ENCODE results near the gene NTRK3.
"Not testable (repeated sequence)": the region's sequence is repeated elsewhere in the genome, so short reads cannot be mapped to it uniquely, and the experiment has no call there.

The NTRK3 gene

GRCh38 chr15:88072133-88072532 lies 184.4 kb downstream of the NTRK3 start:
- not testable (repeated sequence) for DNase-seq

- DNase-seq = no peak
These were observed 185.4 kb downstream of the NTRK3 start for GRCh38 chr15:88071141-88071540.

GRCh38 chr15:88069561-88069960 lies 187.0 kb downstream of the NTRK3 start:
- no peak for DNase-seq

GRCh38 chr15:88067331-88067685 lies 189.2 kb downstream of the NTRK3 start:
- no peak for DNase-seq

GRCh38 chr15:88066636-88067330 lies 189.8 kb downstream of the NTRK3 start:
- no peak for DNase-seq

GRCh38 chr15:88061452-88061851 lies 195.1 kb downstream of the NTRK3 start:
- DNase-seq = no peak

- no peak for DNase-seq
These were observed 196.2 kb downstream of the NTRK3 start for GRCh38 chr15:88060383-88060782.

- DNase-seq = no peak
These were observed 198.7 kb downstream of the NTRK3 start for GRCh38 chr15:88057836-88058235.

- DNase-seq = no peak
These were observed 207.0 kb downstream of the NTRK3 start for GRCh38 chr15:88049506-88049905.

- no peak for DNase-seq
These were observed 207.8 kb downstream of the NTRK3 start for GRCh38 chr15:88048755-88049154.

- no peak for DNase-seq
These were observed 208.3 kb downstream of the NTRK3 start for GRCh38 chr15:88048237-88048636.

- DNase-seq = no peak
These were observed 209.9 kb downstream of the NTRK3 start for GRCh38 chr15:88046576-88047129.

GRCh38 chr15:88043396-88043795 lies 213.1 kb downstream of the NTRK3 start:
- no peak for DNase-seq

GRCh38 chr15:88042047-88042446 lies 214.5 kb downstream of the NTRK3 start:
- no peak for DNase-seq

- no peak for DNase-seq
These were observed 216.0 kb downstream of the NTRK3 start for GRCh38 chr15:88040516-88040915.

- DNase-seq = no peak
These were observed 218.3 kb downstream of the NTRK3 start for GRCh38 chr15:88038261-88038660.

- no peak for DNase-seq
These were observed 220.2 kb downstream of the NTRK3 start for GRCh38 chr15:88036154-88036839.

GRCh38 chr15:88035381-88035780 lies 221.2 kb downstream of the NTRK3 start:
- no peak for DNase-seq

GRCh38 chr15:88033421-88033820 lies 223.1 kb downstream of the NTRK3 start:
- not testable (repeated sequence) for DNase-seq

GRCh38 chr15:88032787-88033186 lies 223.8 kb downstream of the NTRK3 start:
- DNase-seq = no peak

GRCh38 chr15:88031461-88031860 lies 225.1 kb downstream of the NTRK3 start:
- no peak for DNase-seq

GRCh38 chr15:88029696-88030095 lies 226.8 kb downstream of the NTRK3 start:
- no peak for DNase-seq

GRCh38 chr15:88028024-88028423 lies 228.5 kb downstream of the NTRK3 start:
- no peak for DNase-seq

- DNase-seq = no peak
These were observed 232.6 kb downstream of the NTRK3 start for GRCh38 chr15:88023914-88024313.
